ENCODE data around the gene ZSCAN25. TPM values are rescaled to one million over a fixed set of nuclear protein-coding genes. Genes with fewer than 3 reads are reported as not detected.

The ZSCAN25 gene
- total and polyA plus RNA-seq, 2 of the 13 experiments (the other 11 are each of a cell fraction or from before 2014, with no cell fraction given): 12.1 to 16.8 TPM

DNA sequence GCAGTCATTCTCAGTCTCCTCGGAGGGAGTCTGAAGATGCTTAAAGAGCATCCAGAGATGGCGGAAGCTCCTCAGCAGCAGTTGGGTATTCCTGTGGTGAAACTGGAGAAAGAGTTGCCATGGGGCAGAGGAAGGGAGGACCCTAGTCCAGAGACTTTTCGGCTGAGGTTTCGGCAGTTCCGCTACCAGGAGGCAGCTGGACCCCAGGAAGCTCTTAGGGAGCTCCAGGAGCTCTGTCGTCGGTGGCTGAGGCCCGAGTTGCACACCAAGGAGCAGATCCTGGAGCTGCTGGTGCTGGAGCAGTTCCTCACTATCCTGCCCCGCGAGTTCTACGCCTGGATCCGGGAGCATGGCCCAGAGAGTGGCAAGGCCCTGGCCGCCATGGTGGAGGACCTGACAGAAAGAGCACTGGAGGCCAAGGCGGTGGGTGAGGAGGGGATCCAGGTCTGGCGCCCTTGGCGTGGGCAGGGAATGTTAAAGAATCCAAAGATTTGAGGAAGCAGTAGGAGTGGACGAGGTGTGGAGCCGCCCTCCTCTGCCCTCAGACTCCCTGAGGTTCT, 2.9 kb downstream of the ZSCAN25 start (continued):
- TF ChIP-seq, protein P1, sequence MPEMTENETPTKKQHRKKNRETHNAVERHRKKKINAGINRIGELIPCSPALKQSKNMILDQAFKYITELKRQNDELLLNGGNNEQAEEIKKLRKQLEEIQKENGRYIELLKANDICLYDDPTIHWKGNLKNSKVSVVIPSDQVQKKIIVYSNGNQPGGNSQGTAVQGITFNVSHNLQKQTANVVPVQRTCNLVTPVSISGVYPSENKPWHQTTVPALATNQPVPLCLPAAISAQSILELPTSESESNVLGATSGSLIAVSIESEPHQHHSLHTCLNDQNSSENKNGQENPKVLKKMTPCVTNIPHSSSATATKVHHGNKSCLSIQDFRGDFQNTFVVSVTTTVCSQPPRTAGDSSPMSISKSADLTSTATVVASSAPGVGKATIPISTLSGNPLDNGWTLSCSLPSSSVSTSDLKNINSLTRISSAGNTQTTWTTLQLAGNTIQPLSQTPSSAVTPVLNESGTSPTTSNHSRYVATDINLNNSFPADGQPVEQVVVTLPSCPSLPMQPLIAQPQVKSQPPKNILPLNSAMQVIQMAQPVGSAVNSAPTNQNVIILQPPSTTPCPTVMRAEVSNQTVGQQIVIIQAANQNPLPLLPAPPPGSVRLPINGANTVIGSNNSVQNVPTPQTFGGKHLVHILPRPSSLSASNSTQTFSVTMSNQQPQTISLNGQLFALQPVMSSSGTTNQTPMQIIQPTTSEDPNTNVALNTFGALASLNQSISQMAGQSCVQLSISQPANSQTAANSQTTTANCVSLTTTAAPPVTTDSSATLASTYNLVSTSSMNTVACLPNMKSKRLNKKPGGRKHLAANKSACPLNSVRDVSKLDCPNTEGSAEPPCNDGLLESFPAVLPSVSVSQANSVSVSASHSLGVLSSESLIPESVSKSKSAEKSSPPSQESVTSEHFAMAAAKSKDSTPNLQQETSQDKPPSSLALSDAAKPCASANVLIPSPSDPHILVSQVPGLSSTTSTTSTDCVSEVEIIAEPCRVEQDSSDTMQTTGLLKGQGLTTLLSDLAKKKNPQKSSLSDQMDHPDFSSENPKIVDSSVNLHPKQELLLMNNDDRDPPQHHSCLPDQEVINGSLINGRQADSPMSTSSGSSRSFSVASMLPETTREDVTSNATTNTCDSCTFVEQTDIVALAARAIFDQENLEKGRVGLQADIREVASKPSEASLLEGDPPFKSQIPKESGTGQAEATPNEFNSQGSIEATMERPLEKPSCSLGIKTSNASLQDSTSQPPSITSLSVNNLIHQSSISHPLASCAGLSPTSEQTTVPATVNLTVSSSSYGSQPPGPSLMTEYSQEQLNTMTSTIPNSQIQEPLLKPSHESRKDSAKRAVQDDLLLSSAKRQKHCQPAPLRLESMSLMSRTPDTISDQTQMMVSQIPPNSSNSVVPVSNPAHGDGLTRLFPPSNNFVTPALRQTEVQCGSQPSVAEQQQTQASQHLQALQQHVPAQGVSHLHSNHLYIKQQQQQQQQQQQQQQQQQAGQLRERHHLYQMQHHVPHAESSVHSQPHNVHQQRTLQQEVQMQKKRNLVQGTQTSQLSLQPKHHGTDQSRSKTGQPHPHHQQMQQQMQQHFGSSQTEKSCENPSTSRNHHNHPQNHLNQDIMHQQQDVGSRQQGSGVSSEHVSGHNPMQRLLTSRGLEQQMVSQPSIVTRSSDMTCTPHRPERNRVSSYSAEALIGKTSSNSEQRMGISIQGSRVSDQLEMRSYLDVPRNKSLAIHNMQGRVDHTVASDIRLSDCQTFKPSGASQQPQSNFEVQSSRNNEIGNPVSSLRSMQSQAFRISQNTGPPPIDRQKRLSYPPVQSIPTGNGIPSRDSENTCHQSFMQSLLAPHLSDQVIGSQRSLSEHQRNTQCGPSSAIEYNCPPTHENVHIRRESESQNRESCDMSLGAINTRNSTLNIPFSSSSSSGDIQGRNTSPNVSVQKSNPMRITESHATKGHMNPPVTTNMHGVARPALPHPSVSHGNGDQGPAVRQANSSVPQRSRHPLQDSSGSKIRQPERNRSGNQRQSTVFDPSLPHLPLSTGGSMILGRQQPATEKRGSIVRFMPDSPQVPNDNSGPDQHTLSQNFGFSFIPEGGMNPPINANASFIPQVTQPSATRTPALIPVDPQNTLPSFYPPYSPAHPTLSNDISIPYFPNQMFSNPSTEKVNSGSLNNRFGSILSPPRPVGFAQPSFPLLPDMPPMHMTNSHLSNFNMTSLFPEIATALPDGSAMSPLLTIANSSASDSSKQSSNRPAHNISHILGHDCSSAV (CRISPR knock-in tag; IDR thresholded peaks at IDR 0.05; ENCODE audit: borderline replicate concordance): no peak

GRCh38 chr7:99621271-99621670, 4.5 kb downstream of the ZSCAN25 start:
- in situ Hi-C loops (cut with HindIII; ENCODE audit: extremely low pct_ligation_motif_present, low pct_unique_long_range_greater_than_20kb): no loop called here
- BruUV-seq (replicated peaks): no TSS peak
- H3K9ac ChIP-seq (ENCODE audit: insufficient read depth, low read depth, low read length): no peak overlapping the region
- no peak for TF ChIP-seq TCF7 (IDR thresholded peaks at IDR 0.05; ENCODE audit: low read depth)
- no peak for TF ChIP-seq SRY (CRISPR knock-in tag; IDR thresholded peaks at IDR 0.05)
- TF ChIP-seq REXO4 (CRISPR knock-in tag; IDR thresholded peaks at IDR 0.05; ENCODE audit: borderline replicate concordance): no peak
- no peak for TF ChIP-seq ZFP37 (CRISPR knock-in tag; IDR thresholded peaks at IDR 0.05; ENCODE audit: borderline replicate concordance)
- TF ChIP-seq PAWR (CRISPR knock-in tag; IDR thresholded peaks at IDR 0.05; ENCODE audit: borderline replicate concordance): no peak
- no peak for TF ChIP-seq ZNF234 (CRISPR knock-in tag; conservative IDR thresholded peaks at IDR 0.05)
- TF ChIP-seq FOSL1 (CRISPR knock-in tag; IDR thresholded peaks at IDR 0.05; ENCODE audit: borderline replicate concordance): no peak
- no peak for TF ChIP-seq FOXK1 (CRISPR knock-in tag; IDR thresholded peaks at IDR 0.05; ENCODE audit: borderline replicate concordance, low read depth)
- TF ChIP-seq ZNF670 (CRISPR knock-in tag; IDR thresholded peaks at IDR 0.05; ENCODE audit: borderline replicate concordance): no peak
- TF ChIP-seq ZNF792 (CRISPR knock-in tag; IDR thresholded peaks at IDR 0.05): no peak
- TF ChIP-seq ELF1 (CRISPR knock-in tag; IDR thresholded peaks at IDR 0.05): no peak
- TF ChIP-seq ZNF552 (CRISPR knock-in tag; IDR thresholded peaks at IDR 0.05; ENCODE audit: borderline replicate concordance): no peak
- TF ChIP-seq RXRB (CRISPR knock-in tag; IDR thresholded peaks at IDR 0.05; ENCODE audit: borderline replicate concordance): no peak
- TF ChIP-seq ZNF34 (CRISPR knock-in tag; IDR thresholded peaks at IDR 0.05; ENCODE audit: borderline replicate concordance): no peak
- TF ChIP-seq IKZF4 (CRISPR knock-in tag; IDR thresholded peaks at IDR 0.05; ENCODE audit: borderline replicate concordance, low read depth, not compliant biosample characterization): no peak
- no peak for TF ChIP-seq RARA (CRISPR knock-in tag; IDR thresholded peaks at IDR 0.05)

More at GRCh38 chr7:99621271-99621670, 4.5 kb downstream of the ZSCAN25 start:
- Histone ChIP-seq H3K4me2 (ENCODE audit: low read depth, low read length) (no peak overlapping the region), H3K27me3 (ENCODE audit: control insufficient read depth in 1 of 2, insufficient read depth in 2 of 2, low read length in 2 of 2) (no peaks in the 10 kb centered on the region; a peak in 1 of 5 replicates), H3K4me3 (replicated peaks in 1 of 3; ENCODE audit: insufficient read depth in 1 of 3, low read depth in 2 of 3, low read length in 3 of 3) (no peak overlapping the region), H3K36me3 (replicated peaks in 1 of 2; ENCODE audit: control insufficient read depth in 1 of 2, insufficient read depth in 2 of 2, low read length in 2 of 2) (peaks cover 44 to 77% of the 10 kb centered on the region in 2 experiments), H4K20me1 (ENCODE audit: insufficient read depth, low read length) (no peaks in the 10 kb centered on the region), H3K79me2 (ENCODE audit: insufficient read depth, low read length) (peaks cover 27% of the 10 kb centered on the region), H3K9me3 (ENCODE audit: low read length) (no peaks in the 10 kb centered on the region), H3K27ac (ENCODE audit: extremely low read length, insufficient read depth, low read length) (no peak overlapping the region), H2AFZ (ENCODE audit: low read length) (no peak overlapping the region), H3K4me1 (ENCODE audit: insufficient read depth, low read length) (peaks cover 17% of the 10 kb centered on the region)
- ATAC-seq (no peak), FAIRE-seq (no peak), DNase-seq (ENCODE audit: low spot score) (no peak)
- WGBS (ENCODE audit: low lambda C conversion rate): 90% methylated on average over 4 of the region's 5 CpGs
- intact Hi-C loops (cut with micrococcal nuclease; ENCODE audit: unreplicated experiment): no loop called here
- ChIA-PET CTCF (ENCODE audit: low intra/inter-chr PET ratio, low total read pairs) (no interaction called here), POLR2A (interaction anchor here (1.5 kb wide), 1 partner anchor 10 kb away, joined by 5 read pairs; no protein-coding TSS in a partner anchor)

Measured in HepG2 (cell line).